ENCODE results near the gene VILL.
"Not testable (repeated sequence)": the region's sequence is repeated elsewhere in the genome, so short reads cannot be mapped to it uniquely, and the experiment has no call there.

VILL gene

GRCh38 chr3:38049358-38050126 lies 59.0 kb downstream of the VILL start:
- intact Hi-C loops (cut with DNase I) = no loop called here
- DNase-seq = peak in 1 of 10 donors; percentile 21

- DNase-seq = peak in 1 of 10 donors; percentile 74
Observed at GRCh38 chr3:38051131-38051530, 60.5 kb downstream of the VILL start.

GRCh38 chr3:38053286-38053685 lies 62.7 kb downstream of the VILL start:
- intact Hi-C loops (cut with DNase I); DNase-seq: not testable (repeated sequence)

More at GRCh38 chr3:38051131-38051530, 60.5 kb downstream of the VILL start:
- intact Hi-C loops (cut with DNase I) = no loop called here

GRCh38 chr3:38053813-38054498 lies 63.4 kb downstream of the VILL start:
- DNase-seq; intact Hi-C loops (cut with DNase I): not testable (repeated sequence)

- intact Hi-C loops (cut with DNase I) = no loop called here
- DNase-seq = no peak
Observed at GRCh38 chr3:38054499-38055001, 64.0 kb downstream of the VILL start.
